Measurements from ENCODE around the gene MINPP1. TPM values are rescaled to one million over a fixed set of nuclear protein-coding genes. Genes with fewer than 3 reads are reported as not detected.
"Not testable (repeated sequence)": the region's sequence is repeated elsewhere in the genome, so short reads cannot be mapped to it uniquely, and the experiment has no call there.

The MINPP1 gene
- total RNA-seq, result 22.1 to 23.3 TPM (median 23.2 TPM) in 3 replicates

DNA sequence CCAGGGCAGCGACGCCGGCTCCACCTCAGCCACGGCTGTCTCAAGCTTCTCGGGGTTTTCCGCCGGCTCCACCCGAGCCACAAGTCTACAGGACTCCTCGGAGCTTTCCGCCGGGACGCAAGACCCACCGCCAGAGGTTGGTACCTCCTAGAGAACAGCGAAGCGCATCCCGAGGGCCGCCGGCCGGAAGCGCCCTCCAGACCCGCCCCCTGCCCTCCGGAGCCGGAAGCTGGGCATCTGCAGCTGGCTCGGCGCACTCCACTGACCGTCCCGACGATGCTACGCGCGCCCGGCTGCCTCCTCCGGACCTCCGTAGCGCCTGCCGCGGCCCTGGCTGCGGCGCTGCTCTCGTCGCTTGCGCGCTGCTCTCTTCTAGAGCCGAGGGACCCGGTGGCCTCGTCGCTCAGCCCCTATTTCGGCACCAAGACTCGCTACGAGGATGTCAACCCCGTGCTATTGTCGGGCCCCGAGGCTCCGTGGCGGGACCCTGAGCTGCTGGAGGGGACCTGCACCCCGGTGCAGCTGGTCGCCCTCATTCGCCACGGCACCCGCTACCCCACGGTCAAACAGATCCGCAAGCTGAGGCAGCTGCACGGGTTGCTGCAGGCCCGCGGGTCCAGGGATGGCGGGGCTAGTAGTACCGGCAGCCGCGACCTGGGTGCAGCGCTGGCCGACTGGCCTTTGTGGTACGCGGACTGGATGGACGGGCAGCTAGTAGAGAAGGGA lies at the start of gene MINPP1:
Gene MINPP1 (plus strand): TSS at position 254 of the 726 bp plus-strand sequence. CDS start 23 bp downstream, at position 277.
- H3K27ac Mint-ChIP-seq, result peak within 1 kb of the TSS; percentile 90
- peaks cover 8% of the 10 kb centered on the region for H3K27me3 Mint-ChIP-seq (ENCODE audit: low read depth)
- H3K4me1 Mint-ChIP-seq, result peaks cover 34% of the 10 kb centered on the region

GRCh38 chr10:87456586-87457220 lies 48.0 kb upstream of the MINPP1 start:
- H3K27ac Mint-ChIP-seq; H3K4me3 Mint-ChIP-seq; H3K9me3 Mint-ChIP-seq; H3K27me3 Mint-ChIP-seq (ENCODE audit: low read depth); H3K4me1 Mint-ChIP-seq; H3K36me3 Mint-ChIP-seq; DNase-seq (ENCODE audit: low spot score in 2 of 2, unreplicated experiment in 2 of 2): not testable (repeated sequence)

More for the DNA sequence above, at the start of gene MINPP1:
- peaks cover 7% of the 10 kb centered on the region for H3K36me3 Mint-ChIP-seq
- peak; percentile 53 to 80 for DNase-seq (ENCODE audit: low spot score in 2 of 2, unreplicated experiment in 2 of 2)
- H3K9me3 Mint-ChIP-seq, result no peaks in the 10 kb centered on the region
- TF ChIP-seq, protein P1, sequence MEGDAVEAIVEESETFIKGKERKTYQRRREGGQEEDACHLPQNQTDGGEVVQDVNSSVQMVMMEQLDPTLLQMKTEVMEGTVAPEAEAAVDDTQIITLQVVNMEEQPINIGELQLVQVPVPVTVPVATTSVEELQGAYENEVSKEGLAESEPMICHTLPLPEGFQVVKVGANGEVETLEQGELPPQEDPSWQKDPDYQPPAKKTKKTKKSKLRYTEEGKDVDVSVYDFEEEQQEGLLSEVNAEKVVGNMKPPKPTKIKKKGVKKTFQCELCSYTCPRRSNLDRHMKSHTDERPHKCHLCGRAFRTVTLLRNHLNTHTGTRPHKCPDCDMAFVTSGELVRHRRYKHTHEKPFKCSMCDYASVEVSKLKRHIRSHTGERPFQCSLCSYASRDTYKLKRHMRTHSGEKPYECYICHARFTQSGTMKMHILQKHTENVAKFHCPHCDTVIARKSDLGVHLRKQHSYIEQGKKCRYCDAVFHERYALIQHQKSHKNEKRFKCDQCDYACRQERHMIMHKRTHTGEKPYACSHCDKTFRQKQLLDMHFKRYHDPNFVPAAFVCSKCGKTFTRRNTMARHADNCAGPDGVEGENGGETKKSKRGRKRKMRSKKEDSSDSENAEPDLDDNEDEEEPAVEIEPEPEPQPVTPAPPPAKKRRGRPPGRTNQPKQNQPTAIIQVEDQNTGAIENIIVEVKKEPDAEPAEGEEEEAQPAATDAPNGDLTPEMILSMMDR (IDR thresholded peaks at IDR 0.05; ENCODE audit: unreplicated experiment), result no peak
- peak within 1 kb of the TSS; percentile 84 for H3K4me3 Mint-ChIP-seq

- H3K36me3 Mint-ChIP-seq; H3K4me1 Mint-ChIP-seq; DNase-seq (ENCODE audit: low spot score in 2 of 2, unreplicated experiment in 2 of 2); H3K4me3 Mint-ChIP-seq; H3K27me3 Mint-ChIP-seq (ENCODE audit: low read depth); H3K9me3 Mint-ChIP-seq; H3K27ac Mint-ChIP-seq: not testable (repeated sequence)
Observed at GRCh38 chr10:87461751-87462150, 42.9 kb upstream of the MINPP1 start.

GRCh38 chr10:87466849-87467248 lies 37.8 kb upstream of the MINPP1 start:
- H3K9me3 Mint-ChIP-seq; DNase-seq (ENCODE audit: low spot score in 2 of 2, unreplicated experiment in 2 of 2); H3K4me3 Mint-ChIP-seq; H3K27ac Mint-ChIP-seq; H3K27me3 Mint-ChIP-seq (ENCODE audit: low read depth); H3K36me3 Mint-ChIP-seq; H3K4me1 Mint-ChIP-seq: not testable (repeated sequence)

DNA sequence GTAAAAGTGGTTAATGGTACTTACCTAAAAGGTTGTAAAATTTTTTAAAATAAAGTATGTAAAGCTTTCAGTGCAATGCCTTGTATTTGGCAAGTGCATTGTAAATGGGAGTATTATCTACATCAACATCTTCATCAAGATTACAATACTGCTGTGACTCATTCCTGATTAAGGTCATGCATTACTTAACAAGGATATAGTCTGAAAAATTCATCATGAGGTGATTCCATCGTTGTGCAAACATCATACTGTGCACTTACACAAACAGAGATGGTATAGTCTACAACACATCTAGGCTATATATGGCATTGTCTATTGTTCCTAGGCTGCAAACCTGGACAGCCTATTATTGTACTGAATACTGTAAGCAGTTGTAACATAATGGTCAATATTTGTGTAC lies 16.0 kb upstream of the MINPP1 start:
- not testable (repeated sequence) for H3K4me1 Mint-ChIP-seq; H3K9me3 Mint-ChIP-seq; H3K4me3 Mint-ChIP-seq; H3K36me3 Mint-ChIP-seq; H3K27ac Mint-ChIP-seq; H3K27me3 Mint-ChIP-seq (ENCODE audit: low read depth); DNase-seq (ENCODE audit: low spot score in 2 of 2, unreplicated experiment in 2 of 2)

GRCh38 chr10:87490285-87490684 lies 14.4 kb upstream of the MINPP1 start:
- not testable (repeated sequence) for H3K9me3 Mint-ChIP-seq; H3K27me3 Mint-ChIP-seq (ENCODE audit: low read depth); H3K4me1 Mint-ChIP-seq; H3K36me3 Mint-ChIP-seq; H3K27ac Mint-ChIP-seq; DNase-seq (ENCODE audit: low spot score in 2 of 2, unreplicated experiment in 2 of 2); H3K4me3 Mint-ChIP-seq

- not testable (repeated sequence) for H3K4me3 Mint-ChIP-seq, H3K4me1 Mint-ChIP-seq
Observed at GRCh38 chr10:87492450-87492849, 12.2 kb upstream of the MINPP1 start.

GRCh38 chr10:87495446-87495845 lies 9.2 kb upstream of the MINPP1 start:
- H3K9me3 Mint-ChIP-seq; H3K27ac Mint-ChIP-seq; H3K4me3 Mint-ChIP-seq; DNase-seq (ENCODE audit: low spot score in 2 of 2, unreplicated experiment in 2 of 2); H3K4me1 Mint-ChIP-seq; H3K36me3 Mint-ChIP-seq: not testable (repeated sequence)
- H3K27me3 Mint-ChIP-seq (ENCODE audit: low read depth), result peaks cover 18% of the 10 kb centered on the region

More at GRCh38 chr10:87492450-87492849, 12.2 kb upstream of the MINPP1 start:
- peaks cover 15% of the 10 kb centered on the region for H3K27me3 Mint-ChIP-seq (ENCODE audit: low read depth)
- not testable (repeated sequence) for H3K36me3 Mint-ChIP-seq; H3K27ac Mint-ChIP-seq; DNase-seq (ENCODE audit: low spot score in 2 of 2, unreplicated experiment in 2 of 2); H3K9me3 Mint-ChIP-seq

- H3K27me3 Mint-ChIP-seq (ENCODE audit: low read depth), result peaks cover 26% of the 10 kb centered on the region
Observed at GRCh38 chr10:87497386-87497785, 7.3 kb upstream of the MINPP1 start.

GRCh38 chr10:87498106-87498789 lies 6.4 kb upstream of the MINPP1 start:
- not testable (repeated sequence) for H3K4me1 Mint-ChIP-seq; H3K4me3 Mint-ChIP-seq; H3K27ac Mint-ChIP-seq; DNase-seq (ENCODE audit: low spot score in 2 of 2, unreplicated experiment in 2 of 2); H3K36me3 Mint-ChIP-seq; H3K9me3 Mint-ChIP-seq
- H3K27me3 Mint-ChIP-seq (ENCODE audit: low read depth), result peaks cover 23% of the 10 kb centered on the region

More at GRCh38 chr10:87497386-87497785, 7.3 kb upstream of the MINPP1 start:
- H3K36me3 Mint-ChIP-seq; H3K9me3 Mint-ChIP-seq; DNase-seq (ENCODE audit: low spot score in 2 of 2, unreplicated experiment in 2 of 2); H3K4me1 Mint-ChIP-seq; H3K27ac Mint-ChIP-seq; H3K4me3 Mint-ChIP-seq: not testable (repeated sequence)

Data from mesothelial cell of epicardium (in vitro differentiated cells).